Measurements from ENCODE around the gene SH3BGRL2.
A peak's percentile ranks its signal among the peaks of the same experiment; 100 is the strongest.

Gene SH3BGRL2

DNA sequence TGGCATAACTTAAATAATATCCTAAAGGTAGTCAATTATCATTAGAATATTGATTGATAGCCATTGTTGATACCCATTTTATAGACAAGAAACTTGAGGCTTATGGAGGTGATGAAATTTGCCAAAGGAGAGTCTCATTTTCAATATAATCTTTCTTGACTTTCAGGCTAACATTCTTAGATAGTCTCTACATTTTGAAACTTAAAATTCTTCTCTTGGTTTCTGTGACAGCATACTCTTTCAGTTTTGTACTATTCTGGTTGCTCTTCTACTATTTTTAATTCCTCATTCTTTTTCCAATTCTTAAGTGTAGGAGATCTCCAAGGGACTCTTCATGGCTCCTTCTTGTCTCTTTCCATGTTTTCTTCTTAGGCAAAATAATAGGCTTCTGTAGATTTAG lies 3.7 kb upstream of the SH3BGRL2 start:
- Histone ChIP-seq H2AK5ac (ENCODE audit: low read length) (no peak overlapping the region), H2BK120ac (ENCODE audit: low read depth, low read length) (no peak overlapping the region), H3K56ac (ENCODE audit: low read length) (no peak overlapping the region), H3K79me2 (ENCODE audit: control insufficient read depth, insufficient read depth, low read length) (no peaks in the 10 kb centered on the region), H3K79me1 (ENCODE audit: low read length) (no peaks in the 10 kb centered on the region), H2BK15ac (replicated peaks; ENCODE audit: low read depth) (no peak overlapping the region), H4K8ac (ENCODE audit: low read depth, low read length) (no peak overlapping the region), H3K27ac (ENCODE audit: low read depth, low read length) (no peak overlapping the region), H3K4me3 (ENCODE audit: low read length) (no peak overlapping the region), H3K27me3 (ENCODE audit: insufficient read depth, low read length, poor library complexity) (no peaks in the 10 kb centered on the region), H3K4ac (ENCODE audit: low read depth, low read length) (no peak overlapping the region), H3K4me1 (ENCODE audit: control insufficient read depth, low read depth, low read length) (no peaks in the 10 kb centered on the region), H3K18ac (ENCODE audit: low read length) (no peak overlapping the region), H3K9ac (ENCODE audit: low read length) (no peak overlapping the region), H3K36me3 (ENCODE audit: control insufficient read depth, insufficient read depth, low read length) (no peaks in the 10 kb centered on the region), H3K4me2 (ENCODE audit: low read length) (no peak overlapping the region), H2BK5ac (ENCODE audit: low read length) (no peak overlapping the region), H4K5ac (ENCODE audit: low read length) (no peak overlapping the region), H3K23ac (ENCODE audit: low read length) (no peak overlapping the region)
- no peak for DNase-seq

DNA sequence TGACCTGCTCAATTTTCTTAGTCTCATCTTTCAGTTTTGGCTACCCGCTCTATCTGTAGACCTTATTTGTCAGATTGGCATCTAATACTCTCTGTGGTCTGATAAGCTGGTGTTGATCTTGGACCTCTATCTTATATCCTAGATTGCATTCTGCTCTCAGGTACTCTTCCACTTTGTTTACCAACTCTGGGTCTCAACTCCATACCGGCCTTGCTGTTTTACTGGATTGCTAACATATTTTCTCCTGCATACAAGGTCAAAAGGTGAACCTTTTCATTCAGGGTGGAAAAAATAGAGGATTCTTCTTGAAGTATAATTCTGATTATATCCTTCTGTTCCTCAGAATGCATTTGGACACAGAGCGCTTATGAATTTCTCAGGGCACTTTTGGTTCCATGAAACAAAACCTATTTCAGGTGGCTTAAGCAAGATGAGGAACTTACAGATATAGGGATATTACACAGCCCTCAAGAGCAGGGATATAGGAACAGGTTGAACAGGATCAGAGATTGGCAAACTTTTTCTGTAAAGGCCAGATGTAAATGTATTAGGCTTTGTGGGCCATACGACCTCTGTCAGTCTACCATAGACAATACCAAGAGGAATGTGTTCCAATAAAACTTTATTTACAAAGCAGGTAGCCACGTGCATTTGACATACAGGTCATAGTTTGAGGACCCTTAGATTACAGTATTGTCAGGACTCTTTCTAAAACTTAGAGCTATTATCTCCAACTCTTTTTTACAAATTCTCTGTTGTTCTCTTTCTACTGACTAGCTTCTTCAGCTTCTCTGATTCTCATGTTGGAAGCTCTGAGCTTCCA lies 2.5 kb upstream of the SH3BGRL2 start:
- Histone ChIP-seq H3K18ac (ENCODE audit: low read length) (no peak overlapping the region), H2BK15ac (replicated peaks; ENCODE audit: low read depth) (no peak overlapping the region), H3K4ac (ENCODE audit: low read depth, low read length) (no peak overlapping the region), H2AK5ac (ENCODE audit: low read length) (no peak overlapping the region), H3K4me1 (ENCODE audit: control insufficient read depth, low read depth, low read length) (no peaks in the 10 kb centered on the region), H2BK120ac (ENCODE audit: low read depth, low read length) (no peak overlapping the region), H3K27ac (ENCODE audit: low read depth, low read length) (no peak overlapping the region), H4K8ac (ENCODE audit: low read depth, low read length) (no peak overlapping the region), H3K27me3 (ENCODE audit: insufficient read depth, low read length, poor library complexity) (no peaks in the 10 kb centered on the region), H3K79me2 (ENCODE audit: control insufficient read depth, insufficient read depth, low read length) (no peaks in the 10 kb centered on the region), H2BK5ac (ENCODE audit: low read length) (no peak overlapping the region), H3K23ac (ENCODE audit: low read length) (no peak overlapping the region), H3K56ac (ENCODE audit: low read length) (no peak overlapping the region), H3K36me3 (ENCODE audit: control insufficient read depth, insufficient read depth, low read length) (no peaks in the 10 kb centered on the region), H3K4me2 (ENCODE audit: low read length) (no peak overlapping the region), H3K9ac (ENCODE audit: low read length) (no peak overlapping the region), H3K4me3 (ENCODE audit: low read length) (no peak overlapping the region), H4K5ac (ENCODE audit: low read length) (no peak overlapping the region), H3K79me1 (ENCODE audit: low read length) (no peaks in the 10 kb centered on the region)
- no peak for DNase-seq
- no CpG with 5 or more reads among the region's 5 CpGs for WGBS (ENCODE audit: extremely low coverage, insufficient coverage, low lambda C conversion rate)

- Histone ChIP-seq H3K18ac (ENCODE audit: low read length) (no peak overlapping the region), H3K56ac (ENCODE audit: low read length) (peak overlapping the region; percentile 80), H3K79me2 (ENCODE audit: control insufficient read depth, insufficient read depth, low read length) (no peaks in the 10 kb centered on the region), H2AK5ac (ENCODE audit: low read length) (no peak overlapping the region), H3K4me3 (ENCODE audit: low read length) (peak overlapping the region; percentile 41), H4K8ac (ENCODE audit: low read depth, low read length) (no peak overlapping the region), H2BK15ac (replicated peaks; ENCODE audit: low read depth) (no peak overlapping the region), H3K4ac (ENCODE audit: low read depth, low read length) (no peak overlapping the region), H4K5ac (ENCODE audit: low read length) (no peak overlapping the region), H3K4me1 (ENCODE audit: control insufficient read depth, low read depth, low read length) (no peaks in the 10 kb centered on the region), H3K27me3 (ENCODE audit: insufficient read depth, low read length, poor library complexity) (no peaks in the 10 kb centered on the region), H3K4me2 (ENCODE audit: low read length) (peak overlapping the region; percentile 93), H3K9ac (ENCODE audit: low read length) (peak overlapping the region; percentile 64), H2BK120ac (ENCODE audit: low read depth, low read length) (no peak overlapping the region), H3K27ac (ENCODE audit: low read depth, low read length) (no peak overlapping the region), H2BK5ac (ENCODE audit: low read length) (no peak overlapping the region), H3K79me1 (ENCODE audit: low read length) (no peaks in the 10 kb centered on the region), H3K23ac (ENCODE audit: low read length) (no peak overlapping the region), H3K36me3 (ENCODE audit: control insufficient read depth, insufficient read depth, low read length) (no peaks in the 10 kb centered on the region)
- DNase-seq: no peak
- no CpG with 5 or more reads among the region's 8 CpGs for WGBS (ENCODE audit: extremely low coverage, insufficient coverage, low lambda C conversion rate)
Observed at GRCh38 chr6:79630380-79630882, 698 bp upstream of the SH3BGRL2 start.

- Histone ChIP-seq H4K5ac (ENCODE audit: low read length) (no peak overlapping the region), H3K79me2 (ENCODE audit: control insufficient read depth, insufficient read depth, low read length) (no peaks in the 10 kb centered on the region), H2BK5ac (ENCODE audit: low read length) (no peak overlapping the region), H2BK15ac (replicated peaks; ENCODE audit: low read depth) (no peak overlapping the region), H3K9ac (ENCODE audit: low read length) (peak overlapping the region; percentile 85), H3K56ac (ENCODE audit: low read length) (peak overlapping the region; percentile 96), H2BK120ac (ENCODE audit: low read depth, low read length) (no peak overlapping the region), H3K4ac (ENCODE audit: low read depth, low read length) (no peak overlapping the region), H3K27ac (ENCODE audit: low read depth, low read length) (no peak overlapping the region), H3K18ac (ENCODE audit: low read length) (peak overlapping the region; percentile 44), H4K8ac (ENCODE audit: low read depth, low read length) (no peak overlapping the region), H3K4me1 (ENCODE audit: control insufficient read depth, low read depth, low read length) (no peaks in the 10 kb centered on the region), H3K23ac (ENCODE audit: low read length) (no peak overlapping the region), H3K4me3 (ENCODE audit: low read length) (peak overlapping the region; percentile 79), H3K27me3 (ENCODE audit: insufficient read depth, low read length, poor library complexity) (no peaks in the 10 kb centered on the region), H2AK5ac (ENCODE audit: low read length) (no peak overlapping the region), H3K4me2 (ENCODE audit: low read length) (peak overlapping the region; percentile 32), H3K36me3 (ENCODE audit: control insufficient read depth, insufficient read depth, low read length) (no peaks in the 10 kb centered on the region), H3K79me1 (ENCODE audit: low read length) (peaks cover 2% of the 10 kb centered on the region)
- WGBS (ENCODE audit: extremely low coverage, insufficient coverage, low lambda C conversion rate): no CpG with 5 or more reads among the region's 12 CpGs
- peak; percentile 22 for DNase-seq
Observed at GRCh38 chr6:79631693-79632172, 604 bp downstream of the SH3BGRL2 start.

- Histone ChIP-seq H3K27ac (ENCODE audit: low read depth, low read length) (no peak overlapping the region), H3K79me1 (ENCODE audit: low read length) (peaks cover 2% of the 10 kb centered on the region), H3K79me2 (ENCODE audit: control insufficient read depth, insufficient read depth, low read length) (no peaks in the 10 kb centered on the region), H4K5ac (ENCODE audit: low read length) (no peak overlapping the region), H3K9ac (ENCODE audit: low read length) (no peak overlapping the region), H2AK5ac (ENCODE audit: low read length) (no peak overlapping the region), H3K4ac (ENCODE audit: low read depth, low read length) (no peak overlapping the region), H3K4me2 (ENCODE audit: low read length) (no peak overlapping the region), H3K27me3 (ENCODE audit: insufficient read depth, low read length, poor library complexity) (no peaks in the 10 kb centered on the region), H2BK120ac (ENCODE audit: low read depth, low read length) (no peak overlapping the region), H2BK15ac (replicated peaks; ENCODE audit: low read depth) (no peak overlapping the region), H2BK5ac (ENCODE audit: low read length) (no peak overlapping the region), H3K18ac (ENCODE audit: low read length) (no peak overlapping the region), H3K4me3 (ENCODE audit: low read length) (no peak overlapping the region), H3K36me3 (ENCODE audit: control insufficient read depth, insufficient read depth, low read length) (no peaks in the 10 kb centered on the region), H3K23ac (ENCODE audit: low read length) (no peak overlapping the region), H3K56ac (ENCODE audit: low read length) (no peak overlapping the region), H4K8ac (ENCODE audit: low read depth, low read length) (no peak overlapping the region), H3K4me1 (ENCODE audit: control insufficient read depth, low read depth, low read length) (no peaks in the 10 kb centered on the region)
- WGBS (ENCODE audit: extremely low coverage, insufficient coverage, low lambda C conversion rate): no CpG with 5 or more reads among the region's 2 CpGs
- no peak for DNase-seq
Observed at GRCh38 chr6:79632580-79632979, 1.5 kb downstream of the SH3BGRL2 start.

Data from mesendoderm (in vitro differentiated cells).